GM20000 (cell line): ENCODE results near the gene CLSTN3.

Experiments
- DNase-seq: peaks from one replicate; pipeline ENCODE4 v3.0.0; 2012; ENCODE audit warnings: low spot score
- CTCF ChIP-seq: IDR thresholded peaks from 2 replicates; pipeline ENCODE4 v1.5.1; 2012; ENCODE audit warnings: mild to moderate bottlenecking, control low read depth; ENCODE audit errors: extremely low read depth, missing control alignments

CLSTN3 gene

GRCh38 chr12:7139200-7139599 is 9.0 kb downstream of the CLSTN3 start:
- DNase-seq: no peak
- no peak for TF ChIP-seq CTCF

- no peak for DNase-seq
- TF ChIP-seq CTCF: no peak
Observed at GRCh38 chr12:7141351-7142005, 11.3 kb downstream of the CLSTN3 start.

- peak; percentile 43 for DNase-seq
- peak; percentile 53 for TF ChIP-seq CTCF
Observed at GRCh38 chr12:7142056-7142644, 12.0 kb downstream of the CLSTN3 start.

- no peak for DNase-seq
- TF ChIP-seq CTCF: no peak
Observed at GRCh38 chr12:7142809-7143465, 12.8 kb downstream of the CLSTN3 start.

GRCh38 chr12:7143564-7143963 is 13.4 kb downstream of the CLSTN3 start:
- TF ChIP-seq CTCF: no peak
- DNase-seq: no peak

- DNase-seq: peak; percentile 49
- peak; percentile 17 for TF ChIP-seq CTCF
Observed at GRCh38 chr12:7144414-7145120, 14.4 kb downstream of the CLSTN3 start.

- no peak for TF ChIP-seq CTCF
- no peak for DNase-seq
Observed at GRCh38 chr12:7145671-7146070, 15.5 kb downstream of the CLSTN3 start.
